ENCODE results near the gene PI4KA. TPM values are rescaled to one million over a fixed set of nuclear protein-coding genes. Genes with fewer than 3 reads are reported as not detected.

PI4KA gene
- total and polyA plus RNA-seq, 2 experiments from 2014 or later = 83.7 to 85.2 TPM

GRCh38 chr22:20729194-20729593 lies 129.4 kb downstream of the PI4KA start:
- Histone ChIP-seq H3K4me1 (ENCODE audit: low read depth) (no peaks in the 10 kb centered on the region), H3K27ac (no peak overlapping the region), H3K36me3 (peaks cover 21% of the 10 kb centered on the region), H3K9me3 (ENCODE audit: low read depth) (no peaks in the 10 kb centered on the region), H3K27me3 (no peaks in the 10 kb centered on the region), H3K4me3 (no peak overlapping the region)
- TF ChIP-seq CTCF (IDR thresholded peaks at IDR 0.05; ENCODE audit: low read depth, low read length) = no peak
- no peak for DNase-seq (ENCODE audit: low read depth in 1 of 2, low spot score in 1 of 2)

- peaks cover 21% of the 10 kb centered on the region for H3K36me3 ChIP-seq
- no peaks in the 10 kb centered on the region for H3K27me3 ChIP-seq
- no peak overlapping the region for H3K27ac ChIP-seq
- no peak for TF ChIP-seq CTCF (IDR thresholded peaks at IDR 0.05; ENCODE audit: low read depth, low read length)
- H3K9me3 ChIP-seq (ENCODE audit: low read depth) = no peaks in the 10 kb centered on the region
- no peak overlapping the region for H3K4me3 ChIP-seq
- no peaks in the 10 kb centered on the region for H3K4me1 ChIP-seq (ENCODE audit: low read depth)
- DNase-seq (ENCODE audit: low read depth in 1 of 2, low spot score in 1 of 2) = no peak
Observed at GRCh38 chr22:20728523-20729190, 130.0 kb downstream of the PI4KA start.

GRCh38 chr22:20727118-20728015 lies 131.2 kb downstream of the PI4KA start:
- Histone ChIP-seq H3K27me3 (no peaks in the 10 kb centered on the region), H3K9me3 (ENCODE audit: low read depth) (no peaks in the 10 kb centered on the region), H3K4me1 (ENCODE audit: low read depth) (no peaks in the 10 kb centered on the region), H3K4me3 (no peak overlapping the region), H3K36me3 (peaks cover 21% of the 10 kb centered on the region), H3K27ac (no peak overlapping the region)
- no peak for DNase-seq (ENCODE audit: low read depth in 1 of 2, low spot score in 1 of 2)
- no peak for TF ChIP-seq CTCF (IDR thresholded peaks at IDR 0.05; ENCODE audit: low read depth, low read length)

GRCh38 chr22:20725987-20726558 lies 132.5 kb downstream of the PI4KA start:
- no peaks in the 10 kb centered on the region for H3K27me3 ChIP-seq
- no peak overlapping the region for H3K4me3 ChIP-seq
- H3K9me3 ChIP-seq (ENCODE audit: low read depth) = no peaks in the 10 kb centered on the region
- DNase-seq (ENCODE audit: low read depth in 1 of 2, low spot score in 1 of 2) = no peak
- H3K36me3 ChIP-seq = peaks cover 21% of the 10 kb centered on the region
- no peak overlapping the region for H3K27ac ChIP-seq
- TF ChIP-seq CTCF (IDR thresholded peaks at IDR 0.05; ENCODE audit: low read depth, low read length) = no peak
- H3K4me1 ChIP-seq (ENCODE audit: low read depth) = no peaks in the 10 kb centered on the region

- H3K36me3 ChIP-seq = peaks cover 21% of the 10 kb centered on the region
- no peaks in the 10 kb centered on the region for H3K27me3 ChIP-seq
- H3K4me1 ChIP-seq (ENCODE audit: low read depth) = no peaks in the 10 kb centered on the region
- no peaks in the 10 kb centered on the region for H3K9me3 ChIP-seq (ENCODE audit: low read depth)
- H3K27ac ChIP-seq = no peak overlapping the region
- TF ChIP-seq CTCF (IDR thresholded peaks at IDR 0.05; ENCODE audit: low read depth, low read length) = no peak
- DNase-seq (ENCODE audit: low read depth in 1 of 2, low spot score in 1 of 2) = no peak
- H3K4me3 ChIP-seq = no peak overlapping the region
Observed at GRCh38 chr22:20724676-20725454, 133.7 kb downstream of the PI4KA start.

All from cardiac muscle cell (in vitro differentiated cells and primary cell).